Measurements from ENCODE around the gene HTR3D. TPM values are rescaled to one million over a fixed set of nuclear protein-coding genes. Genes with fewer than 3 reads are reported as not detected.
"Not testable (repeated sequence)": the region's sequence is repeated elsewhere in the genome, so short reads cannot be mapped to it uniquely, and the experiment has no call there.

Gene HTR3D
- total RNA-seq, 2 donors from 2014 or later = not detected

DNA sequence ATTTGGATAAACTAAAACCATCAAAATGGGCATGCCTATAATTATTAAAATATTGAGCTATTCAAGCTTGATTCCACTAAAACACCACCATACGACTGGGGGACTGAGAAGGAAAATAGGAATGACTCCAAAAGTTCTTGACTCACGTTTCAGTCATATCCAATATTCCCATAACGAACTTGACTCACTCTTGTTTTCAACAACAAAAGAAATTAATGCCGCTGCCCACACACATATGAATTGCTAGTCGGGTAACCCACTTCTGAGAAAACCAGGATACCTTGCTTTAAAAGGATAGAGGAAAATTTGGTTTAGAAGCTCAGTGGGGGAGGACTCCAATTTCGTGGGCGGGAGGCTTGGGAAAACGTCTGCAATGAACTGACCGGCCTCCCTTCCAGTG, 26.5 kb downstream of the HTR3D start:
- no peak for DNase-seq (ENCODE audit: low spot score)
- Histone ChIP-seq H3K36me3 (no peaks in the 10 kb centered on the region), H3K27ac (no peak overlapping the region), H3K27me3 (no peaks in the 10 kb centered on the region), H3K4me3 (no peak overlapping the region), H3K4me1 (no peaks in the 10 kb centered on the region), H3K9me3 (no peaks in the 10 kb centered on the region)
- no peak for TF ChIP-seq CTCF (IDR thresholded peaks at IDR 0.05)

- no peaks in the 10 kb centered on the region for H3K4me1 ChIP-seq
- TF ChIP-seq CTCF (IDR thresholded peaks at IDR 0.05) = no peak
- H3K27me3 ChIP-seq = no peaks in the 10 kb centered on the region
- no peak overlapping the region for H3K27ac ChIP-seq
- no peaks in the 10 kb centered on the region for H3K9me3 ChIP-seq
- no peak for DNase-seq (ENCODE audit: low spot score)
- H3K36me3 ChIP-seq = no peaks in the 10 kb centered on the region
- H3K4me3 ChIP-seq = no peak overlapping the region
Measured at GRCh38 chr3:184059424-184059823, 27.9 kb downstream of the HTR3D start.

DNA sequence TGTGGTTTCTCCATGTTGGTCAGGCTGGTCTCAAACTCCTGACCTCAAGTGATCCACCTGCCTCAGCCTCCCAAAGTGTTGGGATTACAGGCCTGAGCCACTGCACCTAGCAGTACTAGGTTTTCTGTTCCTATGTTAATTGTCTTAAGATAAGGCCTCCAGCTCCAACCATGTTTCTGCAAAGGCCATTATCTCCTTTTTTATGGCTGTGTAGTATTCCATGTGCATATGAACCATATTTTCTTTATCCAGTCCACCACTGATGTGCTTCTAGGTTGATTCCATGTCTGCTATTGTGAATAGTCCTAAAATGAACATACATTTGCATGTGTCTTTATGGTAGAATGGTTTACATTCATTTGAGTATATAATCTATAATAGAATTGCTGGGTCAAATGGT, 31.1 kb downstream of the HTR3D start:
- H3K36me3 ChIP-seq = no peaks in the 10 kb centered on the region
- no peak for TF ChIP-seq CTCF (IDR thresholded peaks at IDR 0.05)
- H3K4me3 ChIP-seq = no peak overlapping the region
- no peak for DNase-seq (ENCODE audit: low spot score)
- no peaks in the 10 kb centered on the region for H3K9me3 ChIP-seq
- H3K27ac ChIP-seq = no peak overlapping the region
- H3K4me1 ChIP-seq = no peaks in the 10 kb centered on the region
- no peaks in the 10 kb centered on the region for H3K27me3 ChIP-seq

- DNase-seq (ENCODE audit: low spot score) = no peak
Measured at GRCh38 chr3:184066211-184066610, 34.7 kb downstream of the HTR3D start.

DNA sequence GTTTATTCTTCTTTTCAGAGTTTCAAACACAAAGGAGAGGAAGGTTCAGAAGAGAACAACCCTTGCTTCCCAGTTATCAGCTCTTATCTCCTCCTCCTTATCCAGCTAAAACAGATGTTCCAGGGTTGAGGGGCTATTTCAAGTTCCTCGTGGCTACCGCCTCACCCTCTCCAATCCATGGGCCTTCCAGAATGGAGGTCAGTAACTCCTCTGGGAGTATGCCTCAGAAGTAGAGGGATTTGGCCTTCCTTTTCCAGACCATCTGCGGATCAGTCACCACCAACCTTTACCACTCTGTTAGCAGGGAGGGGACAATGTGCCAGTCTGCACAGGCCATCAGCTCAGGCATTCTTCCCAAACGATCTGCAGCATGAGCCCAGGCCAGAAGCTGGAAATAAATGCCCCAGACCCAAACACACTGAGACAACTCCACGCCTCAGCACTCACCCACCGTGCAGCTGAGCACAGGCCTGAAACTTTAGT, 36.1 kb downstream of the HTR3D start:
- no peak for TF ChIP-seq CTCF (IDR thresholded peaks at IDR 0.05)
- H3K36me3 ChIP-seq = no peaks in the 10 kb centered on the region
- H3K4me3 ChIP-seq = no peak overlapping the region
- no peaks in the 10 kb centered on the region for H3K27me3 ChIP-seq
- no peaks in the 10 kb centered on the region for H3K9me3 ChIP-seq
- H3K27ac ChIP-seq = no peak overlapping the region
- DNase-seq (ENCODE audit: low spot score) = no peak
- H3K4me1 ChIP-seq = no peaks in the 10 kb centered on the region

More at GRCh38 chr3:184066211-184066610, 34.7 kb downstream of the HTR3D start:
- no peak for TF ChIP-seq CTCF (IDR thresholded peaks at IDR 0.05)
- H3K36me3 ChIP-seq = no peaks in the 10 kb centered on the region
- H3K27me3 ChIP-seq = no peaks in the 10 kb centered on the region
- no peaks in the 10 kb centered on the region for H3K9me3 ChIP-seq
- no peak overlapping the region for H3K27ac ChIP-seq
- H3K4me1 ChIP-seq = no peaks in the 10 kb centered on the region
- H3K4me3 ChIP-seq = no peak overlapping the region

DNA sequence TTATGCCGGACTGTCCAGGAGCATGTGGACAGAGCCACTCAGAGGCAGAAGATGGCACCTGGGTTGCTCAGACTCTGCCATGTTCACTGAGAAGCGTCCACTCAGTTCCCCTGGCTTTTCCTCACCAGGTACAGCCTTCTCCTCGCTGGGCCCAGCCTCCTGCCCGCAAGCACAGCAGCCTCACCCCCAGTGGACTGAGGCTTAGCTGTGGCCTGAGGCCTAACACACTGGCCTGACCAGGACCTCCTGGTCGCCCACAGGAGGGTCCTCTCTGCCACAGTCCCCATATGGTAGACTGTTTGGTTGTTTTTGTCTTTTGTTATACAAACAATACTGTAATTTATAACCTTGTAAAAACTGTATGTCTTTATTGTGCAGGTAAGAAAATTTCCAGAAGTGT, 36.8 kb downstream of the HTR3D start:
- no peak overlapping the region for H3K4me3 ChIP-seq
- no peaks in the 10 kb centered on the region for H3K27me3 ChIP-seq
- H3K9me3 ChIP-seq = no peaks in the 10 kb centered on the region
- H3K27ac ChIP-seq = no peak overlapping the region
- TF ChIP-seq CTCF (IDR thresholded peaks at IDR 0.05) = no peak
- H3K4me1 ChIP-seq = no peaks in the 10 kb centered on the region
- DNase-seq (ENCODE audit: low spot score) = no peak
- H3K36me3 ChIP-seq = no peaks in the 10 kb centered on the region

- not testable (repeated sequence) for H3K27me3 ChIP-seq; DNase-seq (ENCODE audit: low spot score); H3K27ac ChIP-seq; H3K4me1 ChIP-seq; H3K36me3 ChIP-seq; H3K9me3 ChIP-seq; H3K4me3 ChIP-seq
Measured at GRCh38 chr3:184071142-184071541, 39.6 kb downstream of the HTR3D start.
